ENCODE results near the gene SMKR1.

GRCh38 chr7:129479831-129480230 is 22.5 kb upstream of the SMKR1 start:
- TF ChIP-seq CTCF (IDR thresholded peaks at IDR 0.05; ENCODE audit: insufficient read depth, low read depth, low read length), result no peak
- TF ChIP-seq EZH2 (IDR thresholded peaks at IDR 0.05; ENCODE audit: insufficient read depth, low read length), result no peak
